Osteocyte (in vitro differentiated cells): ENCODE measurements around the gene CCDC88C. TPM values are rescaled to one million over a fixed set of nuclear protein-coding genes. Genes with fewer than 3 reads are reported as not detected.

Experiments
- DNase-seq: peaks from one replicate; pipeline ENCODE4 v3.0.0; 2021; ENCODE audit warnings: mixed read lengths; ENCODE audit not compliant: unreplicated experiment; ENCODE audit errors: extremely low spot score
- H3K27ac Mint-ChIP-seq: one replicate; pipeline ENCODE4 v1.8.0; 2021; ENCODE audit warnings: mild to moderate bottlenecking, mixed read lengths; ENCODE audit not compliant: unreplicated experiment
- H3K27me3 Mint-ChIP-seq: one replicate; pipeline ENCODE4 v1.8.0; 2021; ENCODE audit warnings: mixed read lengths; ENCODE audit not compliant: unreplicated experiment
- H3K36me3 Mint-ChIP-seq: one replicate; pipeline ENCODE4 v1.8.0; 2021; ENCODE audit warnings: mixed read lengths; ENCODE audit not compliant: unreplicated experiment
- H3K4me1 Mint-ChIP-seq: one replicate; pipeline ENCODE4 v1.8.0; 2021; ENCODE audit warnings: mixed read lengths; ENCODE audit not compliant: unreplicated experiment
- H3K4me3 Mint-ChIP-seq: one replicate; pipeline ENCODE4 v1.8.0; 2021; ENCODE audit warnings: mild to moderate bottlenecking, moderate library complexity, mixed read lengths; ENCODE audit not compliant: unreplicated experiment
- H3K9me3 Mint-ChIP-seq: one replicate; pipeline ENCODE4 v1.8.0; 2021; ENCODE audit warnings: mixed read lengths; ENCODE audit not compliant: unreplicated experiment
- total RNA-seq: library from RNA; stranded (reverse); gene quantifications from 2 replicates; pipeline ENCODE4 v1.2.1, GENCODE V29; 2021
- TF ChIP-seq, protein P1 (sequence below): fragments of 200-600 bp; sonication (generic); IDR thresholded peaks from 2 replicates; pipeline ENCODE4 v1.5.0; 2021; ENCODE audit warnings: antibody characterized with exemption, mild to moderate bottlenecking, moderate library complexity

Gene CCDC88C
- total RNA-seq, 1 donor from 2014 or later, result 1.4 TPM

DNA sequence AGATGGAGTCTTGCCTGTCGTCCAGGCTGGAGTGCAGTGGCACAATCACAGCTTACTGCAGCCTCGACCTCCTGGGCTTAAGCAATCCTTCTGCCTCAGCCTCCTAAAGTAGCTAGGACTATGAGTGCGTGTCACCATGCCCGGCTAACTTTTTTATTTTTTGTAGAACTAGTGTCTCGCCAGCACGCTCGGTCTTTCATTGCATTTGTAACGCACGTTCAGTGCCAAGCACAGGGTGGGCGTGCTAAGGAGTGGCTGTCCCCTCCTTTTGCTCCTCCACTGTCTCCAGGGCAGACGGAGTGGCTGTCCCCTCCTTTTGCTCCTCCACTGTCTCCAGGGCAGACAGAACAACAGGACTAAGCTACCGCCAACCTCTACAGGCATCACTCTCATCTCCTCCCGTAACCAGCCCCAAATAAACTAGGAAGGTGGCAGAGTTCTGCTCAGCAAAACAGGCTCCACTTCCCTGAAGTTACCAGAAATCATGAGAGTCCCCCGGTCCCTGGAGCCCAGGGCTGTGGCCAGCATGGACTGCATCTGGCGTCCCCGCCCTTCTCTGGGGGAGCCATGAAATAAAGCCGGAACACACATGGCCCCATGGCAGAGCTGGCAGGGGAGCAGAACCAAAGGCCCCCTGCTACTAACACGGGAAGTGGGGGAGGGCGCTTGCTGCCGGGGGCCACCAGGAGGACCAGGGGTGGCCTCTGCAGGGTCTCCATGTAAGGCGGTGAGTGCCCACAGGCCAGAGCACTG, 60.2 kb downstream of the CCDC88C start:
- Mint-ChIP-seq H3K9me3 (no peaks in the 10 kb centered on the region), H3K4me3 (no peak overlapping the region), H3K4me1 (no peaks in the 10 kb centered on the region), H3K36me3 (no peaks in the 10 kb centered on the region), H3K27ac (no peak overlapping the region), H3K27me3 (no peaks in the 10 kb centered on the region)
- TF ChIP-seq, protein P1, sequence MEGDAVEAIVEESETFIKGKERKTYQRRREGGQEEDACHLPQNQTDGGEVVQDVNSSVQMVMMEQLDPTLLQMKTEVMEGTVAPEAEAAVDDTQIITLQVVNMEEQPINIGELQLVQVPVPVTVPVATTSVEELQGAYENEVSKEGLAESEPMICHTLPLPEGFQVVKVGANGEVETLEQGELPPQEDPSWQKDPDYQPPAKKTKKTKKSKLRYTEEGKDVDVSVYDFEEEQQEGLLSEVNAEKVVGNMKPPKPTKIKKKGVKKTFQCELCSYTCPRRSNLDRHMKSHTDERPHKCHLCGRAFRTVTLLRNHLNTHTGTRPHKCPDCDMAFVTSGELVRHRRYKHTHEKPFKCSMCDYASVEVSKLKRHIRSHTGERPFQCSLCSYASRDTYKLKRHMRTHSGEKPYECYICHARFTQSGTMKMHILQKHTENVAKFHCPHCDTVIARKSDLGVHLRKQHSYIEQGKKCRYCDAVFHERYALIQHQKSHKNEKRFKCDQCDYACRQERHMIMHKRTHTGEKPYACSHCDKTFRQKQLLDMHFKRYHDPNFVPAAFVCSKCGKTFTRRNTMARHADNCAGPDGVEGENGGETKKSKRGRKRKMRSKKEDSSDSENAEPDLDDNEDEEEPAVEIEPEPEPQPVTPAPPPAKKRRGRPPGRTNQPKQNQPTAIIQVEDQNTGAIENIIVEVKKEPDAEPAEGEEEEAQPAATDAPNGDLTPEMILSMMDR, result no peak
- DNase-seq, result no peak

DNA sequence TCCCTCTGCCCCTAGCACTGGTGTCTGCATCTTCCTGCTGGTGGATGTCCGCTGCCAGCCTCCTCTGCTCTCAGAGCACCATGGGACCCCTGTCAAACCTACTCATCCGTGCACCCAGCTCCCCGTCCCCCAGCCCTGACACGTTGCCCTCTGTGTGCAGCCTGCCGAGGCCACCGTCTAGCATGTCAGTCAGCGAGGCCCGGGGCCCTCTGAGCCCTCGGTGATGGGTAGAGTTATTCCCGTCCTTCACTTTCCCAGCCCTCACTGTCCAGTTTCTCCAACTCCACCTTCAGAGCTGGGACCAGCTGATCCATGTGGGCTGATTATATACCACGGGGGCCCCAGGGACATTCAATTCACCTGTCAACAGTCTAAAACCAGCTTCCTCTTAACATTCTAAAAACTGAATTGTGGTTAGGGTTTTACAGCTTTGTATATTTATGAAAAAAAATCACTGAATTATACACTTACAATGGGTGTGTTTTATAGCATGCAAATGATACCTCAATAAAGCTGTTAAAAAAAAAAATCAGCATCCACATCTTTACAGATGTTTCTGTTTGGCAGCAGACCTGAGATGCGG, 61.3 kb downstream of the CCDC88C start:
- H3K9me3 Mint-ChIP-seq, result no peaks in the 10 kb centered on the region
- H3K4me3 Mint-ChIP-seq, result no peak overlapping the region
- H3K36me3 Mint-ChIP-seq, result no peaks in the 10 kb centered on the region
- no peak overlapping the region for H3K27ac Mint-ChIP-seq
- H3K27me3 Mint-ChIP-seq, result no peaks in the 10 kb centered on the region
- TF ChIP-seq, protein P1, result no peak
- DNase-seq, result no peak
- no peaks in the 10 kb centered on the region for H3K4me1 Mint-ChIP-seq

DNA sequence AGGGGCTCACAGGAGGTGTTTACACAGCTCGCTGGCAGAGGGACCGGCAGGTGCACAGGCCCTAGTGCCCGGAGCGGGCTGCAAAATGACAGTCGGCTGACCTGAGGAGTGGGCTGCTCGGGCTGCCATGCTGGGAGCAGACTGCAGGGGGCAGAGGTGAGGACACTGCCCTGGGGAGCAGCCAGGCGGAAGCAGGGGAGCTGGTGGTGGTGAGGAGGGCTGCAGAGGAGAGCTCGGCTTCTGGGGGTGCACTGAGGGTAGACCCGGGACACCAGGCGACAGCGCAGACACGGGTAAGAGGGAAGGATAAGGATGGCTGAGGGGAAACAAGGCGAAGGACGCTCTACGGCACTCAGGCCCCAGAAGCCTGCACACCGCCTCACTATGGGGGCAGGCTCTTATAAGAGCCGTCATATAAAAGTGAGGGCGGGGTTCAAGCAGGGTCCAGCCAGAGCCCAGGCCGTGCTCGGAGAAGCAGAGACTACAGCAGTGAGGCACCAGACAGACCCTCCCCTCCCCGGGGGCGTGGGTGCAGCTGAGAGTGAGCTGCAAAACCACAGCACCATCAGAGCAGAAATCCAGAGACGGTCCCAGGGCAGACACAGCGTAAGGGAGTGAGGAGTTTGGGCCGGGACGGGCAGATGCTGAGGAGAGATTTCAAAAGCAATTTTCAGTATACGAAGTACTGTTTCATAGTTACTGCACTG, 62.5 kb downstream of the CCDC88C start:
- Mint-ChIP-seq H3K36me3 (no peaks in the 10 kb centered on the region), H3K4me3 (no peak overlapping the region), H3K27ac (no peak overlapping the region), H3K4me1 (no peaks in the 10 kb centered on the region), H3K27me3 (no peaks in the 10 kb centered on the region), H3K9me3 (no peaks in the 10 kb centered on the region)
- no peak for DNase-seq
- TF ChIP-seq, protein P1, result no peak

DNA sequence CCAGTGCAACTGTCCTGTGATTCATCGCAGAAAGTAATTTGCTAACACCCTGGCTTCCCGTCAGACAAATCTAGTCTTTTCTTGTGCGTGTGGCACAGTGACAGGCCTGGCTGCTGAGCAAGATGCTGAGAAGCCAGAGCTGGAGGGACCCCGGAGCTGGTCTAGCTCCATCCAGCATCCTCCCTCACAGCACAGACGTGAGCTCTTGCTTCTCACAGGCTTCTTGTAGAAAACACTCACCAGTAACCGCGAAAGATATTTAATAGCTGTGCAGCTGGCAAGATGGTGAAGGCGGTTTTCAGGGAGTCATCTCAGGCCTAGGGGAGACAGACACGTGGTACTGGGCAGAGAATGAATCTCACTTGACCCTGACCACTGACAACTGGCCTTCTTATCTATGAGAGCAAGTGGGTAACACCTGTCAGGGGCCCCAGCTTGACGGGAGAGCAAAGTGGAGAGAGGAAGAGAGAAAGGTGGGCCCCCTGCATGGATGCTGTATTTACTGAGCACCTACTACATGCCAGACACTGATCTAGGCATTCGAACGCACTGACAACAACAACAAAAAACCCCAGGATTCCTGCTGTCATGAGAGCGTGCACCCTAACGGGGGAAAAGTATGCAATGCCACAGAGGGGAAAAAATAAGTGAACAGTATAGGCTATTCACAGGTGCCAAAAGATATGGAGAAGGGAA, 63.3 kb downstream of the CCDC88C start:
- TF ChIP-seq, protein P1, result no peak
- no peaks in the 10 kb centered on the region for H3K27me3 Mint-ChIP-seq
- H3K9me3 Mint-ChIP-seq, result no peaks in the 10 kb centered on the region
- no peak overlapping the region for H3K27ac Mint-ChIP-seq
- no peaks in the 10 kb centered on the region for H3K4me1 Mint-ChIP-seq
- H3K4me3 Mint-ChIP-seq, result no peak overlapping the region
- H3K36me3 Mint-ChIP-seq, result no peaks in the 10 kb centered on the region
- no peak for DNase-seq
